LoVo (cell line): ENCODE measurements around the gene TSPEAR.

ENCODE experiments used
- DNase-seq: peaks from one replicate; pipeline ENCODE4 v3.0.0-alpha.2; 2016; ENCODE audit warnings: low spot score

TSPEAR gene

DNA sequence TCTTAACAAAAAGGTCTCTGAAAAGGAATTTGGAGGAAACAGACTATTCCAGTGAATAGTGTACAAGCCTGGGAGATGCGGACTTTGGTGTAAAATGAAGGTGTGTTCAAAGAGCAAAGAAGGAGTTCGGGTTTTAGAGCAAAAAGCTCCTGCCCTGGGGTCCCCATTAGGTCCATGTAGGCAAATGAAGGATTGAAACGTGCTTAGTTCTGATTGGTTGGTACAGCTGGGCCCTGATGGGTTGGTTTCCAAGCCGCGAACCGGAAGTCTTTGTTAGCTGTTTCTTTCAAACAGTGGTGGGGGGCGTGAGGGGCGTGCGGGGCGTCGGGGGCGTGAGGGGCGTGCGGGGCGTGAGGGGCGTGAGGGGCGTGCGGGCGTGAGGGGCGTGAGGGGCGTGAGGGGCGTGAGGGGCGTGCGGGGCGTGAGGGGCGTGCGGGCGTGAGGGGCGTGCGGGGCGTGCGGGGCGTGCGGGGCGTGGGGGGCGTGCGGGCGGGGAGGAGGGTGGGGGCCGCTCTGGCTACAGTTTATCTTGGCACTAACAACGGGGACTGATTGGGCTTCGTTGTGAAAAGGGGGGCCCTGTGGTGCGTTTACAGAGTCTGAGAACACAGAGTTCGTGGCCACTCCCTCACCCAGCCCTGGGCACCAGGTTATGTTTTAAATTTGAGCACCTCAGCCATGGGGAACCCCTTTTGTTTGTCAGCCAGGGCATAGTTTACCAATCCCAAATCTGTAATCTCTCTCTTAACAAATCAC, 226.7 kb downstream of the TSPEAR start:
- DNase-seq: no peak

DNA sequence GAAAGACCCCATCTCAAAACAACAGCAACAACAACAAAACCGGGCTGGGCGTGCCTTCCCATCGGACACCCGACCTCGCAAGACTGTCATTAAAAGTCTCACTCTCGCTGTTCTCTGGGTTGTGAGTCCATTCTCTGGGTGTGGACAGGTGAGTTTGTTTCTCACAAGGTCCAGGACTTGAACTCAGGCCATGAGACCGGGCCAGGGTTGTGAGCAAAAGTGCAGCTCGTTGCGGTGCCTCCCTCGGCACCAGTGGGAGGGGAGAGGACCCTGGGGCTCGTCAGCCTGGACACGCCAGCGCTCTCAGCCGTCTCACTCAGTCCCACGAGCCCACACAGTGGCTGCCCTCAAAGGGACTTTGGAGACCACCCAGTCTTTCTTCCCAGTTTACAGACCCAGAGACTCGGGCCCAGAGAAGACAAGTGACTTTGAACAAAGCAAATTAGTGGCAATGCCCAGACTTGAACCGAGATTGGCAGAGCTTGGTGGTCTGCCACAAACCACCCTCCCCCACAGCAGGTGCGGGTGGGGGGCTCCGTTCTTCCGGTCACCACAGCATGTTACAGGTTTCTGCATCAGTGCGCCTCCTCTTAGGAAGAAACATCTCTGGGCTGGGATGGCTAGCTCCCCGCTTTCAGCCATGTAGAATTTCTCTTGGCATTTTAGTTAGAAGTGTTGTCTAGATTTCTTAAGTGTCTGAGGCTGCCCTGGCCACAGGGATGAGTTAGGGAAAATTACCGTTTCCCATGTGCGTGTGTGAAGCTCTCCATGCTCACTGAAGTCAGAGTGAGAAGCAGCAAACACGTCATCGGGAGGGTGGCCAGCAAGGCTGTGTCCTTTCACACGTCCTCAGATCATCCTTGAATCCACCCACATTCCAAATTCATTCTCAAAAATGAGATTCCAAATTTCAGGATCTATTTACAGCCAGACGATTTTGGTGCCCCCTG, 227.8 kb downstream of the TSPEAR start:
- no peak for DNase-seq

DNA sequence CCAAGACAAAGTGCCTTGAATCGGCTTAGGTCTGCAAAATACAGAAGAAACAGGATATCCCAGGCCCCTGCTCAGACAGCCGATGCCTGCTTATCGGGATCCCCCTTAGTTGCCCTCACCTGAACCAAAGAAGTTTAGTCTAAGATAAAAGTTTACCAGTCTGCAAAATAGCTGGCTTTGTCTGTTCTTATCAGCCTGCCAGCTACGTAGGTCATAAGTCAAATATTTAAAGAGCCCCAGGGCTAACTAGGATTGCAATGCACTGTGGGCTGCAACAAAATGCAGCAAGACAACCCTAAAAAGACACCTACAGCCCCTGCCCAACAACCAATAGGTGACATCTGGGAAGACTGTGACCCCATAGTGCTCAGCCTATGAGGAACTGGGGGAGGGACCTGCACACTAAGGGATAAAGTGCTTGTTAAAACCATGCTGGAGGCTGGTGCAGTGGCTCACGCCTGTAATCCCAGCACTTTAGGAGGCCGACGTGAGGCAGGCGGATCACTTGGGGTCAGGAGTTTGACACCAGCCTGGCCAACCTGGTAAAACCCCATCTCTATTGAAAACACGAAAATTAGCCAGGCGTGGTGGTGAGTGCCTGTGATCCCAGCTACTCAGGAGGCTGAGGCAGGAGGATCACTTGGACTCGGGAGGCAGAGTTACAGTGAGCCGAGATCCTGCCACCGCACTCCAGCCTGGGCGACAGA, 228.6 kb downstream of the TSPEAR start:
- no peak for DNase-seq

- DNase-seq: no peak
Observed at GRCh38 chr21:44480200-44481053, 230.9 kb downstream of the TSPEAR start.

DNA sequence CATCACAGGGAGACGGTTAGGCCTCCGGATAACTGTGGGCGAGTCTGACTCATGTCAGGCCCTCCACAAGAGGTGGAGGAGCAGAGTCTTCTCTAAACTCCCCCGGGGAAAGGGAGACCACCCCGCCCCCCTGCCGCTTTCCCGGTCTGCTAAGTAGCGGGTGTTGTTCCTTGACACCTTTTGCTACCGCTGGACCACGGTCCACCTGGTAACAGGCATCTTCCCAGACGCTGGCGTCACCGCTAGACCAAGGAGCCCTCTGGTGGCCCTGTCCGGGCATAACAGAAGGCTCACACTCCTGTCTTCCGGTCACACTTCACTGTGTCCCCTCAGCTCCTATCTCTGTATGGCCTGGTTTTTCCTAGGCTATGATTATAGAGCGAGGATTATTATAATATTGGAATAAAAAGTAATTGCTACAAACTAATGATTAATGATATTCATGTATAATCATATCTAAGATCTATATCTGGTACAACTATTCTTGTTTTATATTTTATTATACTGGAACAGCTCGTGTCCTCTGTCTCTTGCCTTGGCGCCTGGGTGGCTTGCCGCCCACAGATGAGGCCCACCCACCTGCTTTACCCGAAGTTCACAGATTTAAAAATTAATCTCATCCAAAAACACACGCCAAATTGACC, 231.7 kb downstream of the TSPEAR start:
- peak; percentile 18 for DNase-seq

DNA sequence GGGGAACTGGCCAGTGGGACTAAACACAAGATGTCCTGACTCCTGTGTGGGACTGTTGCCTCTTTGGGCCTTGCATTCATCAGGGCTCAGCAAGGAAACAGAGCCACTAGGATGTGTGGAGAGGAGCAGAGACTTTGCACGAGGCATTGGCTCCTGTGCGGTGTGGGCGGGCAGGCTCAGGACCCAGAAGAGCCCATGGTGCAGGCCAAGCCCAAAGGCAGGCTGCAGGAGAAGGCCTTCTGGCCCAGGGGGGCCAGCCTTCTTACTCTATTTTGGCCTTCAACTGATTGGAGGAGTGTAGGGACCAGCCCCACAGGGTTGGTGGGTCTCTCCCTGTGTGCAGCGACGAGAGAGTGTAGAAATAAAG, 232.6 kb downstream of the TSPEAR start:
- no peak for DNase-seq

DNA sequence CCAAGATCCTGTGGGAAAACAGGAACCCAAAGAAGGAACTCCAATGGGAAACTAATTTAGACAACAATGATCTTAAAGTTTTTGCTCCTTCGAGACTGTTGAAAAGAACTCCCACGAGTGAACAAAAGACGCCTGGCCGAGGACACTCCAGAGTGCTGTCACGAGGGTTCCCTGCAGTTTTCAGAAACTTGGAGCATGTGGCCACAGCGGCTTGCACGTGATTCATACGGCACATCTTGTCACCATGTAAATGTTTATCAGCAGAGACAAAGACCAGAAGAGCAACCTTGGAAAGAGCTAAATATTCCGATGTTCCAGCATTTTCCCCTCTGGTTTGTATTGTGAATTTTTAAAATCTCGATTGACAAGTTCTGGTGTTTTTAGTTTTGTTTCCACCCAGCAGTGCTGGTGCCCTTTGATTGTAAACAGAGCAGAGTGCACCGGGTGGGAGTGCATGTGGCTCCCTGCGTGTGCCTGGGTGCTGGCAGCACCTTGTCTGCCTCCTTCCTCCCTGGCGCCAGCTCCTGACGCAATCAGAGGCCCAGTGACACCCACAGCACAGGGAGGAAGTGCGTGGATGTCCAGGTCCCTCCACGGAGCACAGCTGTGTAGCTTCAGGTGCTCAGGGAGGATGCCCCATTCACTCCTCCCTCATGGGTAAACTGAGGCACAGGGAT, 233.1 kb downstream of the TSPEAR start:
- DNase-seq: no peak

DNA sequence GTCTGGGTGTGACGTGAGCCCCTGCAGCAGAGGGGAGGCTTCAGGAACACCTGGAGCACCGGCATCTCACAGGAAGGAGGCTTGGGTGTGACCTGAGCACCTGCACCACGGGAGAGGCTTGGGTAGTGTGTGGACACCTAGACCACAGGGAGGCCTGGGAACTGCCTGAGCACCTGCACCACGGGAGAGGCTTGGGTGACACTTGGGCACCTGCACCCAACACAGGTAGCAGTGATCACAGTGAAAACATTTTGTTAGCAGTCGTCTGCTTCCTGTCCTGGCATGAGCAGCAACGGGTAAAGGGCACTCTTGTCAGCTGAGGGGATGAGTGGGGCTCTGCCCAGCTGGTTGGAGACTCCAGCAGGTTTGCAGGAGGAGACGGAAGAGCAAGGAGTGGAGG, 233.7 kb downstream of the TSPEAR start:
- no peak for DNase-seq

DNA sequence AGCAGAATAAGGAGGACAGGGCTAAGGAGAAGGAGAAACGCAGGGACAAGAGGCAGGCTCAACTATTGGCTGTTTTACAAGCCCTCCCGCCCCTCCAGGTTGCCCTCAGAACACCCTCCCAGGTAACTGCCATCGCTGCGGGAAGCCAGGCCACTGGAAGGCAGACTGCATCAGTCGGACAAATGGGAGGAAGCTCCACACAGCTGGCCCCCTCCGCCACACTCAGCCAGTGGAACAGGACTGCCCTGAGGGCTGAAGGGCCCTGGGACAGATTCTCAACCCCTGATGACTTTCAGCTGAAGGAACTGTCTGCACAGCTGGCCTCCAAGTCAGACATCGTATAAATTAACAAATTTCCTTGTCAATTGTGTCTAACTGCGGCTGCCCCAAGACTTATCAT, 234.2 kb downstream of the TSPEAR start:
- DNase-seq: no peak

DNA sequence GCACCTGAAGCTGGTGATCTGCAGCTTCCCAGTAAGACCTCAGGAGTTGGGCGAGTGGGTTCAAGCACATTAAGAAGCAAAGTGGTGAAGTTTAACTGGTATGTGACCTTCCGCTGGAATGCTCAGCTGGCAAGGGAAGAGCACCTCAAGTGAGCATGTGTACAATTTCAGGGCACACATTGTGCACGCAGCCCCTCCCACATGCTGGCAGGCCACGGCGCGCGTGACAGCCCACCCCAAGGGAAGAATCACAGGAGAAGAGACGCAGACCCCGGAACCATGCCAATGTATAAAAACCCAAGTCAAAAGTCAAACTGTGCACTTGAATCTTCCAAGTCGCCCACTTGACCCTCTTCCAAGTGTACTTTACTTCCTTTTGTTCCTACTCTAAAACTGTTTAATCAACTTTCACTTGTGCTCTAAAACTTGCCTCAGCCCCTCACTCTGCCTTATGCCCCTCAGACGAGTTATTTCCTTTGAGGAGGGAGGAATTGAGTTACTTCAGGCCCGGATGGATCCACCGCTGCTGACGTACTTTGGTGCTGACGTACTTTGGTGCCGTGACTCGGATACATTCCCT, 236.0 kb downstream of the TSPEAR start:
- DNase-seq: no peak

- no peak for DNase-seq
Observed at GRCh38 chr21:44473915-44474555, 237.3 kb downstream of the TSPEAR start.

DNA sequence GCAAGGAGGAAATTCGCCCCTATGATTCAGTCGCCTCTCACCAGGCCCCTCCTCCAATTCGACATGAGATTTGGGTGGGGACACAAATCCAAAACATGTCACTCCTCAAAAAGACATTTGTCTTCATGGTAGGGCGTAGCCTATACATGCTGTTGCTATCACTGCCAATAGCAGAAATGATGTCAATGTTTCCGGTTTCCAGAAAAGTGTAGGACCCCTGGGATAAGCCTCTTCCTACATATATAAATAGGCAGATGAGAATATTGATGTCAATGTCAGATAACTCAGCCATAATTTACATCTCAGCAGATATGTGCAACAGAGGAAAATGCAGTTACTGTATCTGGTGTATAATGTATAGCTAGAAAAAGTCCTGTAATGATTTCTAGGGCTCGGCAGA, 239.4 kb downstream of the TSPEAR start:
- no peak for DNase-seq

GRCh38 chr21:44471341-44471740, 240.0 kb downstream of the TSPEAR start:
- no peak for DNase-seq

- DNase-seq: no peak
Observed at GRCh38 chr21:44467859-44468195, 243.5 kb downstream of the TSPEAR start.

GRCh38 chr21:44466996-44467858, 244.1 kb downstream of the TSPEAR start:
- no peak for DNase-seq

DNA sequence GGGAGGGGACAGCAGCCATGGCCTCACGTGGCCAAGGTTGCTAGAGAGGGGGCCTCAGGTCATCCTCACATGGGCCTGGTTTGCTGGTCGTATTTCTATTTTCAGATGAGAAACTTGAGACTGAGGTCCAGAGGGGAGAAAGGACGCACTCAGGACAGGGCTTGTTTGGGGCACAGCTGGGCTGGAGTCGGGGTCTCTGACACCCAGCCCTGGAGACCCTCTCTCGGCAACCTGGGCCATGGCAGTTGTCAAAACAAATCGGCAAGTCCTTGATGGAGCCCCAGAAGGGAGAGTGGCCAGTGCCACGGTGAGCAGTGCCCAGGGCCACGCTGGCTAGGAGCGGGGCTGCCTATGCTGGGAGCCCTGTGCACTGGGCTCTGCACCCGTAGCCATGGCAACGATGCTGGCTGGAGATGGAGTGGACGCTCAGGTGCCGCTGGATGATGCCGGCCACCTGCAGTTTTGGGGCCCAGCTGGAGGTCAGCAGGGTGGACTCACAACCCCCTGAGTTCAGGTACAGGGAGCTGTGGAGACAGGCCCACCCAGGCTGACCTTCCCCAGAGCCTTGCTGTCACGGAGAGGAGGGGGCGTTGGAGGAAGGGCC, 244.9 kb downstream of the TSPEAR start:
- no peak for DNase-seq

- DNase-seq: no peak
Observed at GRCh38 chr21:44464351-44464750, 247.0 kb downstream of the TSPEAR start.

- no peak for DNase-seq
Observed at GRCh38 chr21:44463724-44464123, 247.6 kb downstream of the TSPEAR start.

- no peak for DNase-seq
Observed at GRCh38 chr21:44462834-44463200, 248.6 kb downstream of the TSPEAR start.
